ENCODE data around the gene PRPF40B.

PRPF40B gene

DNA sequence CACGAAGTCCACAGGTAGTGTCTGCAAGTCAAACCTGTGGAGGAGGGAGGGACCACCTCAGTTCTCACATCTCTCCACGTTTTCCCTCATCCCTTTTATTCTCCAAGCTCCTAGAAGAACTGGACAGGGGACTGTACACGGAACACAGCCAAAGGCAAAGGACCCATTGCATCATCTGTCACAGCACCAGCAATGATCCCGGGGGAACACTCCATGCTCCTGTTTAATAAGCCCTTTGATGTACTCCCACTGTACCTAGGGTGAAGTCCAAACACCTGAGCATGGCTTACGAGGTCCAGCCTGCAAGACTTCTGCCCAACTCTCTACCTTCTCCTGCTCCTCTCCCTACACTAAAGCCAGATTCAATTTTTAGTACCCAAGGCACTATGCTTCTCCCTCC is 26.5 kb downstream of the PRPF40B start:
- peaks cover 12% of the 10 kb centered on the region for H3K36me3 ChIP-seq (ENCODE audit: low read depth)

GRCh38 chr12:49651855-49652254 is 28.5 kb downstream of the PRPF40B start:
- DNase-seq (ENCODE audit: low spot score), result no peak
- H3K27ac ChIP-seq (ENCODE audit: poor library complexity, severe bottlenecking), result no peak overlapping the region
- TF ChIP-seq, protein P1, sequence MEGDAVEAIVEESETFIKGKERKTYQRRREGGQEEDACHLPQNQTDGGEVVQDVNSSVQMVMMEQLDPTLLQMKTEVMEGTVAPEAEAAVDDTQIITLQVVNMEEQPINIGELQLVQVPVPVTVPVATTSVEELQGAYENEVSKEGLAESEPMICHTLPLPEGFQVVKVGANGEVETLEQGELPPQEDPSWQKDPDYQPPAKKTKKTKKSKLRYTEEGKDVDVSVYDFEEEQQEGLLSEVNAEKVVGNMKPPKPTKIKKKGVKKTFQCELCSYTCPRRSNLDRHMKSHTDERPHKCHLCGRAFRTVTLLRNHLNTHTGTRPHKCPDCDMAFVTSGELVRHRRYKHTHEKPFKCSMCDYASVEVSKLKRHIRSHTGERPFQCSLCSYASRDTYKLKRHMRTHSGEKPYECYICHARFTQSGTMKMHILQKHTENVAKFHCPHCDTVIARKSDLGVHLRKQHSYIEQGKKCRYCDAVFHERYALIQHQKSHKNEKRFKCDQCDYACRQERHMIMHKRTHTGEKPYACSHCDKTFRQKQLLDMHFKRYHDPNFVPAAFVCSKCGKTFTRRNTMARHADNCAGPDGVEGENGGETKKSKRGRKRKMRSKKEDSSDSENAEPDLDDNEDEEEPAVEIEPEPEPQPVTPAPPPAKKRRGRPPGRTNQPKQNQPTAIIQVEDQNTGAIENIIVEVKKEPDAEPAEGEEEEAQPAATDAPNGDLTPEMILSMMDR (IDR thresholded peaks at IDR 0.05; ENCODE audit: poor library complexity, severe bottlenecking), result no peak
- H3K27me3 ChIP-seq (ENCODE audit: insufficient read depth, poor library complexity, severe bottlenecking), result no peaks in the 10 kb centered on the region
- ATAC-seq (ENCODE audit: low read depth), result no peak
- no peaks in the 10 kb centered on the region for H3K4me1 ChIP-seq (ENCODE audit: insufficient read depth, poor library complexity, severe bottlenecking)
- peaks cover 3% of the 10 kb centered on the region; the same call in 1 of the 2 replicates for H3K36me3 ChIP-seq (ENCODE audit: low read depth)
- H3K9me3 ChIP-seq (ENCODE audit: severe bottlenecking), result no peaks in the 10 kb centered on the region
- H3K4me3 ChIP-seq (ENCODE audit: severe bottlenecking), result no peak overlapping the region

More for the DNA sequence above, 26.5 kb downstream of the PRPF40B start:
- DNase-seq (ENCODE audit: low spot score) (no peak), ATAC-seq (ENCODE audit: low read depth) (no peak)
- TF ChIP-seq, protein P1 (IDR thresholded peaks at IDR 0.05; ENCODE audit: poor library complexity, severe bottlenecking), result no peak
- no peaks in the 10 kb centered on the region for H3K4me1 ChIP-seq (ENCODE audit: insufficient read depth, poor library complexity, severe bottlenecking)
- H3K4me3 ChIP-seq (ENCODE audit: severe bottlenecking), result no peak overlapping the region
- no peaks in the 10 kb centered on the region for H3K27me3 ChIP-seq (ENCODE audit: insufficient read depth, poor library complexity, severe bottlenecking)
- H3K27ac ChIP-seq (ENCODE audit: poor library complexity, severe bottlenecking), result no peak overlapping the region
- H3K9me3 ChIP-seq (ENCODE audit: severe bottlenecking), result no peaks in the 10 kb centered on the region

DNA sequence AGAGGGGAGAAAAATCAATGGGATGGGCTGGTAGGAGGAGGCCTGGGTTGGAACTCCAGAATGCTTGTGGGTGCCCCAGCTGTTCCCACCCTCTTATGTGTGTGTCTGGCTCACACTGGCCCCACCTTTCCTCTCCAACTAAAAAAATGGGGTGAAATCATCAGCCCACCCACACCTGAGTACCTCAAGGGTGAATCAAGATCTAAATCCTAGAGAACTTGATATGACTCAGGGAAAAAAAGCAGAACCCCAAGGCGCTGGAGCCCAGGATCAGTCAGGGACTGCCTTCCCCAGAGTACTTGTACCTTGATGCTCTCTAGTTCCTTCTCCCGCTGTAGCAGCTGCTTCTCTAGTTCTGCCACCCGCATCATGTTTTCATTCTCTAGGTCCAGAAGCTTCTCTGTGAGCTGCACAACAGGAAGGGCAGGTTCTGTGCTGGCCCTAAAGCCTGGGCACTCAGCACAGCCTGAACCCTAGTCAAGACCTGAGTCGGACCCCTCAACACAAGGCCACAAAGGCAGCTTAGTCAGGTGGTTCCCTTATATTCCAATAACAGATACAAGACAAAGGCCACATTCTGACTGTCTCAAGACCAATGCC is 29.7 kb downstream of the PRPF40B start:
- Histone ChIP-seq H3K9me3 (ENCODE audit: severe bottlenecking) (no peaks in the 10 kb centered on the region), H3K4me1 (ENCODE audit: insufficient read depth, poor library complexity, severe bottlenecking) (no peaks in the 10 kb centered on the region), H3K4me3 (ENCODE audit: severe bottlenecking) (no peak overlapping the region), H3K27me3 (ENCODE audit: insufficient read depth, poor library complexity, severe bottlenecking) (no peaks in the 10 kb centered on the region), H3K27ac (ENCODE audit: poor library complexity, severe bottlenecking) (no peak overlapping the region), H3K36me3 (ENCODE audit: low read depth) (peaks cover 3% of the 10 kb centered on the region; the same call in 1 of the 2 replicates)
- DNase-seq (ENCODE audit: low spot score) (no peak), ATAC-seq (ENCODE audit: low read depth) (no peak)
- TF ChIP-seq, protein P1 (IDR thresholded peaks at IDR 0.05; ENCODE audit: poor library complexity, severe bottlenecking), result no peak

DNA sequence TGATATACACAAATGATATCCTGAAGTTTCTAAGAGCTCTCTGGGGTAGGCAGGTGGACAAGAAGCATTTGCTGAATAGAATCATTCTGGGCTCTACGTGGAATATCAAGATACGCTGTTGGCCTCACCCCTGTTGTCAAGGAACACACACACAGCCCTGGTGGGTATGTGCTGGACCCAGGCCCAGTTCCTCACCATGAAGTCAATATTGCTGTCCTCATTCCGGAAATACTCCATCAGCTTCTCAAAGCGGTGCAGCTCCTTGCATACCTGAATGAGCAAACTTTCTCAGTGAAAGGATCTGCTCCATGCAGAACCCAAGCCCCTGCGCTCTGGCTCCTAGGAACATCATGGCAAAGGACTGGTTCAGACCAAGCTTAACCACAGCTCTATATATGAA is 31.4 kb downstream of the PRPF40B start:
- TF ChIP-seq, protein P1 (IDR thresholded peaks at IDR 0.05; ENCODE audit: poor library complexity, severe bottlenecking), result no peak
- DNase-seq (ENCODE audit: low spot score) (no peak), ATAC-seq (ENCODE audit: low read depth) (no peak)
- Histone ChIP-seq H3K4me1 (ENCODE audit: insufficient read depth, poor library complexity, severe bottlenecking) (no peaks in the 10 kb centered on the region), H3K27ac (ENCODE audit: poor library complexity, severe bottlenecking) (no peak overlapping the region), H3K27me3 (ENCODE audit: insufficient read depth, poor library complexity, severe bottlenecking) (no peaks in the 10 kb centered on the region), H3K36me3 (ENCODE audit: low read depth) (no peaks in the 10 kb centered on the region; the same call in 1 of the 2 replicates), H3K9me3 (ENCODE audit: severe bottlenecking) (no peaks in the 10 kb centered on the region), H3K4me3 (ENCODE audit: severe bottlenecking) (no peak overlapping the region)

- H3K36me3 ChIP-seq (ENCODE audit: low read depth), result no peaks in the 10 kb centered on the region; the same call in 1 of the 2 replicates
- TF ChIP-seq, protein P1 (IDR thresholded peaks at IDR 0.05; ENCODE audit: poor library complexity, severe bottlenecking), result no peak
- no peaks in the 10 kb centered on the region for H3K9me3 ChIP-seq (ENCODE audit: severe bottlenecking)
- no peak for ATAC-seq (ENCODE audit: low read depth)
- H3K4me1 ChIP-seq (ENCODE audit: insufficient read depth, poor library complexity, severe bottlenecking), result no peaks in the 10 kb centered on the region
- H3K27ac ChIP-seq (ENCODE audit: poor library complexity, severe bottlenecking), result no peak overlapping the region
- DNase-seq (ENCODE audit: low spot score), result no peak
- H3K4me3 ChIP-seq (ENCODE audit: severe bottlenecking), result no peak overlapping the region
- H3K27me3 ChIP-seq (ENCODE audit: insufficient read depth, poor library complexity, severe bottlenecking), result no peaks in the 10 kb centered on the region
Observed at GRCh38 chr12:49655595-49656236, 32.4 kb downstream of the PRPF40B start.
